Activated naive CD4-positive, alpha-beta T cell treated with anti-CD3 and anti-CD28 coated beads for 36 hours (primary cell): ENCODE measurements around the gene CYP21A2. TPM values are rescaled to one million over a fixed set of nuclear protein-coding genes. Genes with fewer than 3 reads are reported as not detected.
"Not testable (repeated sequence)": the region's sequence is repeated elsewhere in the genome, so short reads cannot be mapped to it uniquely, and the experiment has no call there.

Source experiments
- CTCF ChIA-PET: fragments of 350-600 bp; sonication (Branson Sonifier 250); formaldehyde crosslinking; loops from one replicate; lab custom pipeline; 2021; ENCODE audit warnings: antibody characterized with exemption; lab: Charles Lee
- DNase-seq: peaks from one replicate; pipeline ENCODE4 v3.0.0-alpha.2; 2020
- H3K27ac Mint-ChIP-seq: one replicate; pipeline ENCODE4 v1.8.0; 2021; ENCODE audit warnings: mild to moderate bottlenecking, mixed read lengths
- H3K27me3 Mint-ChIP-seq: one replicate; pipeline ENCODE4 v1.8.0; 2021; ENCODE audit warnings: low read depth, mixed read lengths
- H3K36me3 Mint-ChIP-seq: one replicate; pipeline ENCODE4 v1.8.0; 2021; ENCODE audit warnings: low read depth, mixed read lengths
- H3K4me1 Mint-ChIP-seq: one replicate; pipeline ENCODE4 v1.8.0; 2021; ENCODE audit warnings: low read depth, mixed read lengths
- H3K4me3 Mint-ChIP-seq: one replicate; pipeline ENCODE4 v1.8.0; 2021; ENCODE audit warnings: mild to moderate bottlenecking, moderate library complexity, mixed read lengths
- H3K9me3 Mint-ChIP-seq: one replicate; pipeline ENCODE4 v1.8.0; 2021; ENCODE audit warnings: mixed read lengths
- intact Hi-C: fragments of 100-400 bp; cut with micrococcal nuclease; formaldehyde crosslinking; loops from one replicate; pipeline ENCODE4 v1.15.1; 2023
- total RNA-seq, 2 experiments: library from RNA; stranded (reverse); gene quantifications; one replicate each; pipeline ENCODE4 v1.2.3, GENCODE V29; 2021

CYP21A2 gene
- total RNA-seq, 2 experiments from 2014 or later, result 0.19 TPM; not detected in 1

DNA sequence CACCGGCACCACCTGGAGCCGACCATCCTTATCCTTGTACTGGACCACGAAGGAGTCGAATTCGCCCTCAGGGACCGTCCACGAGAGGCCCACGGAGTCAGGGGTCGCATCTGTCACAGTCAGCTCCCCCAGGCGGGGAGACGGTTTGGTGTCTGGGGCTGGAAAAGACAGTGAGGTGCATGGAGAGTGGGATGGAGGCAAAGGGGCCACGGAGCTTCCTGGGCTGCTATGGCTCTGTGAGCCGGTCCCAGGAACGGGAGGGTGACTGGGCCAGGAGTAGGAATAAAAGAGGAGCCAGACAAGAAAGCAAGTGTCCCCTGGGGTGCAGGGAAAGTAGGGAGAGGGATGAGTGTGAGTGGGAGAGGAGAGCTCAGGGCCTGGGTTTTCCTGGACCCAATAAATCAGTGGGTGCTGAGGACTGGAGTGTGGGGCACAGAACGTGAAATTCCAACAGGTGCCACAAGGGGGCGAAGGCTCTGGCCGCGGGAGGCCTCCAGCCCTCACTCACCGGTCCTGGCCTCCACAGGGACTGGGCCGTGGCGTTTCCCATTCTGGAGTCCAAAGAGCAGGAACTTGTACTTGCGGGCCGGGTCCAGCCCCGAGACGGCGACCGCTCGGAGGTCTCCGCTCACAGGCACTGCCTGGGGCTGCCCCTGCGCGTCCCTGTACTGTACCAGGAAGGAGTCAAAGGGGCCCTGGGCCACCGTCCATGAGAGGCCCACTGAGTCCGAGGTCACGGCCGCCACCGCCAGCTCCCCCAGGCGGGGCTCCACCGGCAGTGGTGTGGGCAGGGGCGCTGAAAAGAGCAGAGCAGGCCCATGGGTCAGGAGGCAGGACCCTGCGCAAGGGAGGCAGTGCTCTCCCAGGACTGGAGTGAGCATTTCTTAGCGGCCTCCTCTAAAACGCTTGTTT is 9.9 kb downstream of the CYP21A2 start:
- Mint-ChIP-seq H3K27me3 (no peaks in the 10 kb centered on the region), H3K9me3 (no peaks in the 10 kb centered on the region), H3K27ac (no peak overlapping the region), H3K4me3 (no peak overlapping the region), H3K36me3 (no peaks in the 10 kb centered on the region), H3K4me1 (peaks cover 3% of the 10 kb centered on the region)
- intact Hi-C loops, result loop anchor here (1.0 kb wide), 1 partner anchor 106 kb away; the partner anchor contains the start of gene PPT2
- CTCF ChIA-PET, result interaction anchor here (0.6 to 1.5 kb wide), 7 partner anchors 14 to 391 kb away, joined by 3 to 5 read pairs (median 3); no protein-coding TSS in a partner anchor
- peak; percentile 71 for DNase-seq

DNA sequence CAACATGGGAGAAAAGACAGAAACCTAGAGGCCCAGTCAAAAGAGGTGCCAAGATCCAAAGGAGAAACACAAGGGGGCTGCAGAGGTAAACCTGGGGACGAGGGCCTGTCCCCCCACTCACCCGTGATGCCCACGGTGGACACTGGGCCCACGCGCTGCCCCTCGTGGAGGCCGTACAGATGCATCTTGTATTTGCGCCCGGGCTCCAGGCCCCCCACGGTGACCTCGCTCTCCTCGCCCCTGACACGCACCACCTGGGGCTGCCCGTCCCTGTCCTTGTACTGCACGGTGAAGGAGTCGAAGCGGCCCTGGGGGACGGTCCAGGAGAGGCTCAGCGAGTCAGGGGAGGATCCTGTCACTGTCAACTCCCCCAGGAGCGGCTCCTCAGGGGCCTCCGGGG is 10.9 kb downstream of the CYP21A2 start:
- H3K27me3 Mint-ChIP-seq, H3K9me3 Mint-ChIP-seq, intact Hi-C loops, H3K36me3 Mint-ChIP-seq, DNase-seq, H3K4me3 Mint-ChIP-seq, H3K27ac Mint-ChIP-seq, H3K4me1 Mint-ChIP-seq: not testable (repeated sequence)
- CTCF ChIA-PET, result interaction anchor here (0.7 kb wide), 1 partner anchor 70 kb away, joined by 3 read pairs; no protein-coding TSS in a partner anchor

DNA sequence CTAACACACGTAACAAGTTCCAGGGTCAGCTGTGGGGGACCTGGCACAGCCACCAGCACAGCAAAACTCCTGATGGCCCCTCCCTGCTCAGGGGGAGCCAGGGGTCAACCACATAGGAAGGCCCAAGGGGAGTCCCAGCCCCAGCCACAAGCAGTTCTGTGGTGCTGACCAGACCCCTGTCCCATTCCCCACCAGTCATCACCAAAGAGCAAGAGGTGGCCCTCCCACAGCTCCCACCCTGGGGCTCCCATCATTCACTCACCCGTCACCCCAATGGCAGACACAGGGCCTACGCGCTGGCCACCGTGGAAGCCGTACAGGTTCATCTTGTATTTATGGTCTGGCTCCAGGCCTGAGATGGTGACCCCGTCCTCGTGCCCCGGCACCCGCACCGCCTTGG is 11.5 kb downstream of the CYP21A2 start:
- intact Hi-C loops, H3K27me3 Mint-ChIP-seq, H3K27ac Mint-ChIP-seq, CTCF ChIA-PET, H3K36me3 Mint-ChIP-seq, H3K4me3 Mint-ChIP-seq, H3K9me3 Mint-ChIP-seq, H3K4me1 Mint-ChIP-seq, DNase-seq: not testable (repeated sequence)

DNA sequence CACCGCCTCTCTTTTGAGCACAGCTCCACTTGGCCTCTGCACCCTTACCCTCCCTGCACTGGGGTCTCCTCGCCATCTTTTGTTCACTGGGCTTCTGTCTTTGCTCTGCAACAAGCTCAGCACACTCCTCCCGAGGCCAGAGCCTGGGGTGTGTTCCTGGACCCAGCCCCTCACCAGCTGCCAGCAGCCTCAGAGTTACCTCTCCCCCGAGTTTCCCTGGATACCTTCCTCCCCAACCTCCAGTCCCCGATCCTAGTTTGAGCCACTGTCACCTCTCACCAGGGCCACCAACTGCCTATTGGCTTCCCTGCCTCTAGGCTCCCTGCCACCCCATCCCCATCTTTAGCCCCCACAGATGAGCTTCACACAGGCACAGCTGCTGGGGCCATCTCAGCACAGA is 12.3 kb downstream of the CYP21A2 start:
- CTCF ChIA-PET, result no interaction called here
- peaks cover 3% of the 10 kb centered on the region for H3K4me1 Mint-ChIP-seq
- H3K27ac Mint-ChIP-seq, result no peak overlapping the region
- no peaks in the 10 kb centered on the region for H3K36me3 Mint-ChIP-seq
- no peak overlapping the region for H3K4me3 Mint-ChIP-seq
- no peak for DNase-seq
- no peaks in the 10 kb centered on the region for H3K9me3 Mint-ChIP-seq
- no peaks in the 10 kb centered on the region for H3K27me3 Mint-ChIP-seq
- intact Hi-C loops, result no loop called here

DNA sequence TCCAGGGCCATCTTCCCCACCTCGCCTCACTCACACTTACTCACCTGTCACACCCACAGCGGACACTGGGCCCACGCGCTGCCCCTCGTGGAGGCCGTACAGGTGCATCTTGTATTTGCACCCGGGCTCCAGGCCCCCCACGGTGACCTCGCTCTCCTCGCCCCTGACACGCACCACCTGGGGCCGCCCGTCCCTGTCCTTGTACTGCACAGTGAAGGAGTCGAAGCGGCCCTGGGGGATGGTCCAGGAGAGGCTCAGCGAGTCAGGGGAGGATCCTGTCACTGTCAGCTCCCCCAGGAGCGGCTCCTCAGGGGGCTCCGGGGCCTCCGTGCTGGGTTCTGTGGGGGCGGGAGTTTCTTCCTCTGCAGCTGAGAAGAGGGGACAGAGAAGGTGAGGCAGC is 14.4 kb downstream of the CYP21A2 start:
- DNase-seq, H3K9me3 Mint-ChIP-seq, H3K27me3 Mint-ChIP-seq, CTCF ChIA-PET, H3K4me1 Mint-ChIP-seq, H3K27ac Mint-ChIP-seq, intact Hi-C loops, H3K4me3 Mint-ChIP-seq, H3K36me3 Mint-ChIP-seq: not testable (repeated sequence)

DNA sequence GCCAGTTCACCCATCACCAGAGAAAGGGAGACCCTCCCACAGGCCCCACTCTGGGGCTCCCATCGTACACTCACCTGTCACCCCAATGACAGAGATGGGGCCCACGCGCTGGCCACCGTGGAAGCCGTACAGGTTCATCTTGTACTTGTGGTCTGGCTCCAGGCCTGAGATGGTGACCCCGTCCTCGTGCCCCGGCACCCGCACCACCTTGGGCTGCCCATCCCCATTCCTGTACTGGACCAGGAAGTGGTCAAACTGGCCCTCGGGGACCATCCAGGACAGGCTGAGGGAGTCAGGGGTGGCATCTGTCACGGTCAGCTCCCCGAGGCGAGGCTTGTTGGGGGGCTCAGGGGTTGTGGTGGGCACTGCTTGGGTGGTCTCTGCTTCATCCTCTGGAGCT is 15.1 kb downstream of the CYP21A2 start:
- H3K4me1 Mint-ChIP-seq, DNase-seq, H3K27me3 Mint-ChIP-seq, H3K27ac Mint-ChIP-seq, H3K36me3 Mint-ChIP-seq, H3K9me3 Mint-ChIP-seq, intact Hi-C loops, CTCF ChIA-PET, H3K4me3 Mint-ChIP-seq: not testable (repeated sequence)

DNA sequence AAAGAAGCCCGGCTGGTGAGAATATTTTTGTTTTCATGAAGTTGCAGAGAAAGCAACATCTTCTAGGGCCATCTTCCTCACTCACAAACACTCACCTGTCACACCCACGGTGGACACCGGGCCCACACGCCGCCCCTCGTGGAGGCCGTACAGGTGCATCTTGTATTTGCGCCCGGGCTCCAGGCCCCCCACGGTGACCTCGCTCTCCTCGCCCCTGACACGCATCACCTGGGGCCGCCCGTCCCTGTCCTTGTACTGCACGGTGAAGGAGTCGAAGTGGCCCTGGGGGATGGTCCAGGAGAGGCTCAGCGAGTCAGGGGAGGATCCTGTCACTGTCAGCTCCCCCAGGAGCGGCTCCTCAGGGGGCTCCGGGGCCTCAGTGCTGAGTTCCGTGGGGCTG is 17.5 kb downstream of the CYP21A2 start:
- H3K4me3 Mint-ChIP-seq, H3K36me3 Mint-ChIP-seq, CTCF ChIA-PET, H3K9me3 Mint-ChIP-seq, H3K27ac Mint-ChIP-seq, H3K27me3 Mint-ChIP-seq, H3K4me1 Mint-ChIP-seq, DNase-seq, intact Hi-C loops: not testable (repeated sequence)

DNA sequence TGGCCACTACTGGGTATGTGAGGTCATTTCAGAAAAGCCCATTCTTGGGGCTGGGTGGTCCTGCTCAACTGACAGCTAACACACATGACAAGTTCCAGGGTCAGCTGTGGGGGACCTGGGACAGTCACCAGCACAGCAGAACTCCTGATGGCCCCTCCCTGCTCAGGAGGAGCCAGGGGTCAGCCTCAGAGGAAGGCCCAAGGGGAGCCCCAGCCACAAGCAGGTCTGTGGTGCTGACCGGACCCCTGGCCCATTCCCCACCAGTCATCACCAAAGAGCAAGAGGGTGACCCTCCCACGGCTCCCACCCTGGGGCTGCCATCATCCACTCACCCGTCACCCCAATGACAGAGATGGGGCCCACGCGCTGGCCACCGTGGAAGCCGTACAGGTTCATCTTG is 18.0 kb downstream of the CYP21A2 start:
- CTCF ChIA-PET, result no interaction called here
- Mint-ChIP-seq H3K27ac (no peak overlapping the region), H3K27me3 (no peaks in the 10 kb centered on the region), H3K4me3 (no peak overlapping the region), H3K36me3 (no peaks in the 10 kb centered on the region), H3K9me3 (no peaks in the 10 kb centered on the region), H3K4me1 (no peaks in the 10 kb centered on the region)
- intact Hi-C loops, result no loop called here
- no peak for DNase-seq

DNA sequence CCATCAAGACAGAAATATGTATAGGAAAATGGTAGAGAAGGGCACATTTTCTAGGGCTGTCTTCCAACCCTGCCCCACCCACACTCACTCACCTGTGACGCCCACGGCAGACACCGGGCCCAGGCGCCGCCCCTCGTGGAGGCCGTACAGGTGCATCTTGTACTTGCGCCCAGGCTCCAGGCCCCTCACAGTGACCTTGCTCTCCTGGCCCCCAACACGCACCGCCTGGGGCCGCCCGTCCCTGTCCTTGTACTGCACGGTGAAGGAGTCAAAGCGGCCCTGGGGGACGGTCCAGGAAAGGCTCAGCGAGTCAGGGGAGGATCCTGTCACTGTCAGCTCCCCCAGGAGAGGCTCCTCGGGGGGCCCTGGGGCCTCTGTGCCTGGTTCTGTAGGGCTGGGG is 19.8 kb downstream of the CYP21A2 start:
- Mint-ChIP-seq H3K9me3 (no peaks in the 10 kb centered on the region), H3K4me1 (no peaks in the 10 kb centered on the region), H3K4me3 (no peak overlapping the region), H3K36me3 (no peaks in the 10 kb centered on the region), H3K27me3 (no peaks in the 10 kb centered on the region), H3K27ac (no peak overlapping the region)
- no peak for DNase-seq
- intact Hi-C loops, result no loop called here
- CTCF ChIA-PET, result no interaction called here

DNA sequence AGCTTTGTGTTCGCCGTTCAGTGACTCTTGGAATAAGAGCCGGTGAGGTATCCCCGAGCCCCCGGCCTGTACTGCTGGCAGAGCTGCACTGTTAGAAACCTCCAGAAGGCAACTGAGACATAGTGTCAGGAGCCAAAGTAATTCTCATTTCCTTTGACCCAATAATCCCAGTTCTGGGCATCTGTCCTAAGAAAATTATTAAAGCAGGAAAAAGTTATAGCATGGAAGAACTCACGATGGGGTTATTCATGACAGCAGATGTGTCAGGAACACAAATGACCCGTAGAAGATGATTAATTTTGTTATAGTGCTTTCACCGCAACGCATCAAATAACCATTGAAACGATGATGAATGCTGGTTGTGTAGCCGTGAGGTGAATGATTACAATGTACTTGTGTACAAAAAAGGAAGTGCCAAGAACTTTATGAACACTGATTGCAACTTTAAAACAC is 20.3 kb downstream of the CYP21A2 start:
- H3K4me3 Mint-ChIP-seq, result no peak overlapping the region
- intact Hi-C loops, result no loop called here
- H3K9me3 Mint-ChIP-seq, result no peaks in the 10 kb centered on the region
- H3K36me3 Mint-ChIP-seq, result no peaks in the 10 kb centered on the region
- DNase-seq, result no peak
- CTCF ChIA-PET, result no interaction called here
- H3K27me3 Mint-ChIP-seq, result no peaks in the 10 kb centered on the region
- no peaks in the 10 kb centered on the region for H3K4me1 Mint-ChIP-seq
- H3K27ac Mint-ChIP-seq, result no peak overlapping the region

DNA sequence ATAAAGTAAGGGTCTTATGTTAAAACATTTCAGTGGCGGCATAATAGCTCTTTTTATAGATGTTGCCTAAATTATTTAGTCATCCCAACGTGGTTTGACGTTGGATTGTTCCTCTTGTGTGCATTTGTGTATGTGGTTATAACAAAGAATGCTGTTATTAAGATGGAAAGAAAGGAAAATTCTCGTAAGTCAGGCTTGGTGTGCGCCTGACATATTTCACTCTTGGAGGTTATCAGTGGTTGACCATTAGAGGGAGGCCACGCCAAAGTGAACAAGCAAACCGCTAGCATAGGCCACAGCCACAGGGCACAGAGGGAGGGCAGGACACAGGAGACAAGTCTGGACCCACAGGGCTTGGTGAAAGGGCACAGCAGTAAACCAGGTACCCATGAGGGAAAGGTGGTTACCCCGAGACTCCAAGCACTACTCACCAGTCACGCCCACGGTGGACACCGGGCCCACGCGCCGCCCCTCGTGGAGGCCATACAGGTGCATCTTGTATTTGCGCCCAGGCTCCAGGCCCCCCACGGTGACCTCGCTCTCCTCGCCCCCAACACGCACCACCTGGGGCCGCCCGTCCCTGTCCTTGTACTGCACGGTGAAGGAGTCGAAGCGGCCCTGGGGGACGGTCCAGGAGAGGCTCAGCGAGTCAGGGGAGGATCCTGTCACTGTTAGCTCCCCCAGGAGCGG is 22.9 kb downstream of the CYP21A2 start:
- H3K27ac Mint-ChIP-seq, result no peak overlapping the region
- H3K4me3 Mint-ChIP-seq, result no peak overlapping the region
- DNase-seq, result no peak
- CTCF ChIA-PET, result no interaction called here
- intact Hi-C loops, result no loop called here
- no peaks in the 10 kb centered on the region for H3K36me3 Mint-ChIP-seq
- H3K27me3 Mint-ChIP-seq, result no peaks in the 10 kb centered on the region
- H3K9me3 Mint-ChIP-seq, result no peaks in the 10 kb centered on the region
- H3K4me1 Mint-ChIP-seq, result no peaks in the 10 kb centered on the region

DNA sequence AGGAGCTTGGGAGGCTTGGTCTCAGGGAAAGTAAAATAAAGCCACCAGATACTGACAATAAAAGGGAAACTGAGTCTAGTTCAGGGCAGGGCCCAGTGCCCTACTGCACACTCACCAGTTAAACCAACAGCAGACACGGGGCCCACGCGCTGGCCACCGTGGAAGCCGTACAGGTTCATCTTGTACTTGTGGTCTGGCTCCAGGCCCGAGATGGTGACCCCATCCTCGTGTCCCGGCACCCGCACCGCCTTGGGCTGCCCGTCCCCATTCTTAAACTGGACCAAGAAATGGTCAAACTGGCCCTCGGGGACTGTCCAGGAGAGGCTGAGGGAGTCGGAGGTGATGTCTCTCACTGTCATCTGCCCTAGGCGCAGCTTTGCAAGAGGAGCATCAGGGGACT is 26.5 kb downstream of the CYP21A2 start:
- CTCF ChIA-PET, result no interaction called here
- Mint-ChIP-seq H3K36me3 (no peaks in the 10 kb centered on the region), H3K4me1 (no peaks in the 10 kb centered on the region), H3K9me3 (no peaks in the 10 kb centered on the region), H3K4me3 (no peak overlapping the region), H3K27ac (no peak overlapping the region), H3K27me3 (no peaks in the 10 kb centered on the region)
- intact Hi-C loops, result no loop called here
- no peak for DNase-seq

DNA sequence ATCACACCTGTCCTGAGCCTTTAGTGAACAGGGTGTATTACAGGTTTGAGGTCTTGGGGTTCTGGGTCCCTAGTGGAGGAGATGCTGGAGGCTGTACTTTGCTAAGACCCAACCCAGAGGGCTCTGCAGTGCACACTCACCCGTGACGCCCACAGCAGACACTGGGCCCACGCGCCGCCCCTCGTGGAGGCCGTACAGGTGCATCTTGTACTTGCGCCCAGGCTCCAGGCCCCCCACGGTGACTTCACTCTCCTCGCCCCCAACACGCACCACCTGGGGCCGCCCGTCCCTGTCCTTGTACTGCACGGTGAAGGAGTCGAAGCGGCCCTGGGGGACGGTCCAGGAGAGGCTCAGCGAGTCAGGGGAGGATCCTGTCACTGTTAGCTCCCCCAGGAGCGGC is 29.3 kb downstream of the CYP21A2 start:
- H3K9me3 Mint-ChIP-seq, CTCF ChIA-PET, H3K27ac Mint-ChIP-seq, H3K27me3 Mint-ChIP-seq, H3K36me3 Mint-ChIP-seq, H3K4me3 Mint-ChIP-seq, H3K4me1 Mint-ChIP-seq, DNase-seq, intact Hi-C loops: not testable (repeated sequence)
